AG04449 (cell line): ENCODE measurements around the gene RNU6-1.

Experiments used
- CTCF ChIA-PET: fragments of 350-600 bp; formaldehyde crosslinking; extraction: SDS; loops from one replicate; lab custom pipeline; 2021; ENCODE audit warnings: antibody characterized with exemption; lab: Yijun Ruan, JAX
- POLR2A ChIA-PET: fragments of 400-600, 350-600 bp; formaldehyde crosslinking; extraction: SDS; loops from one replicate; lab custom pipeline; 2020; ENCODE audit warnings: antibody characterized with exemption, inconsistent platforms; lab: Yijun Ruan, JAX
- DNase-seq: peaks from one replicate; pipeline ENCODE4 v3.0.0-alpha.2; 2010; ENCODE audit warnings: low read depth, low spot score
- H3K4me3 ChIP-seq: 2 replicates; pipeline ENCODE4 v1.5.1; 2011; ENCODE audit warnings: low read depth, mild to moderate bottlenecking, control low read depth, low read length
- CTCF ChIP-seq: IDR thresholded peaks from one replicate; pipeline ENCODE4 v1.5.1; 2011; ENCODE audit warnings: mild to moderate bottlenecking, moderate library complexity, low read length, control low read depth, inconsistent platforms; ENCODE audit not compliant: insufficient read depth; ENCODE audit errors: missing control alignments

RNU6-1 gene

GRCh38 chr15:67862750-67863441 lies 23.1 kb upstream of the RNU6-1 start:
- H3K4me3 ChIP-seq: peak overlapping the region; percentile 36
- ChIA-PET POLR2A (interaction anchor here (0.6 to 1.0 kb wide), 2 partner anchors 191 to 228 kb away, joined by 3 read pairs; partner anchors contain the start of gene PIAS1), CTCF (interaction anchor here (0.6 to 5.5 kb wide), 60 partner anchors 9 to 390 kb away, joined by 3 to 212 read pairs (median 5); partner anchors contain the start of gene PIAS1)
- TF ChIP-seq CTCF: no peak
- DNase-seq: no peak

DNA sequence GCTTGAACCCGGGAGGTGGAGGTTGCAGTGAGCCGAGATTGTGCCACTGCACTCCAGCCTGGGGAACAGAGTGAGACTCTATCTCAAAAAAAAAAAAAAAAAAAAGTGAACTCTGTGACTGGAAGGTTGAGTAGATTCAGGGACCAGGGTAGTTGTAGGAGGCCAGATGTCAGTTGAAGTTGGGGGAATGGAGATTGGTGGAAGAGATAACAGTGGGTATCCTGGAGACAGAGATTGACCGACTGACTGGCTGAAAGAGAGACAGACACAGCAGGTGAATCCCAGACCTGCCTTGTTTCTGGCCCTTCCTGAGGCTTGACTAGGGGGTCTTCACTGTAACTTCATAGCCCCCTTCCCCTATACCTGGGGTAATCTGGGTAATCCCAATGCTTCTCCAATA lies 22.1 kb upstream of the RNU6-1 start:
- no peak for DNase-seq
- CTCF ChIA-PET: interaction anchor here (0.6 to 5.5 kb wide), 10 partner anchors 9 to 349 kb away, joined by 3 to 212 read pairs (median 18); partner anchors contain the start of gene PIAS1
- POLR2A ChIA-PET: no interaction called here
- no peak overlapping the region for H3K4me3 ChIP-seq
- no peak for TF ChIP-seq CTCF

- ChIA-PET CTCF (interaction anchor here (2.2 kb wide), 1 partner anchor 295 kb away, joined by 5 read pairs; no protein-coding TSS in a partner anchor), POLR2A (no interaction called here)
- DNase-seq: no peak
- TF ChIP-seq CTCF: no peak
- no peak overlapping the region for H3K4me3 ChIP-seq
These were observed 19.6 kb upstream of the RNU6-1 start for GRCh38 chr15:67859331-67859946.

GRCh38 chr15:67857220-67857619 lies 17.4 kb upstream of the RNU6-1 start:
- DNase-seq: no peak
- no peak for TF ChIP-seq CTCF
- CTCF ChIA-PET: interaction anchor here (1.0 to 2.2 kb wide), 2 partner anchors 297 to 299 kb away, joined by 3 to 5 read pairs; no protein-coding TSS in a partner anchor
- no peak overlapping the region for H3K4me3 ChIP-seq
- POLR2A ChIA-PET: no interaction called here

DNA sequence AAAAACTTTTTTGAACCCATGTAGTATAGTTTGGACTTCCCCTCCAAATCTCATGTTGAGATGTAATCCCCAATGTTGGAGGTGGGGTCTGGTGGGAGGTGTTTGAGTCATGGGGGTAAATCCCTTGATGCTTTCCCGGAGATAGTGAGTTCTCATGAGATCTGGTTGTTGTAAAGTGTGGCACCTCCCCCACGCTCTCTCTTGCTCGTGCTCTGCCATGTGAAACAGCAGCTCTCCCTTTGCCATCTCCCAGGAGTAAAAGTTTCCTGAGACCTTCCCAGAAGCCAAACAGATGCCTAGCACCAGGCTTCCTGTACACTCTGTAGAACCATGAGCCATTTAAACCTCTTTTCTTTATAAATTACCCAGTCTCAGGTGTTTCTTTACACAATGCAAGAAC lies 16.0 kb upstream of the RNU6-1 start:
- H3K4me3 ChIP-seq: no peak overlapping the region
- ChIA-PET POLR2A (no interaction called here), CTCF (no interaction called here)
- DNase-seq: no peak
- TF ChIP-seq CTCF: no peak

DNA sequence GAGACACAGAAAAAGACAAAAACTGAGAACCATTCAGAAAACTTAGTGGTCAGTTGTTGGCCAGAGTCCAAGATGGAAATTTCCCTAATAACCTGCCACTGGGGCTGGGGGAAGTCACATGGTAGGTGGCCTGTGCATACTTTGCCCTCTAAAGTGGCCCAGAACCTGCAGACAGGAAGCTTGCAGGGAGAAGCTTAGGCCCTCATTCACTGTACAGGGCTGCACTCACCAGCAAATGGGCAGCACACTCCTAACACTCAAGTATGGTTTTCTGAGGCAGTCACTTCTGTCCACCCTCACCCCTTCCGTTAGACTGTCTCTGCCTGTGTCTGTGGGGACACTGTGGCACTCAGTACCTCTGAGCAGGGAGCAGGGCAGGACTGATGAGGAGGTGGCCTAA lies 14.5 kb upstream of the RNU6-1 start:
- no peak overlapping the region for H3K4me3 ChIP-seq
- no peak for DNase-seq
- POLR2A ChIA-PET: no interaction called here
- CTCF ChIA-PET: interaction anchor here (1.5 to 2.6 kb wide), 2 partner anchors 9 to 299 kb away, joined by 4 to 25 read pairs; no protein-coding TSS in a partner anchor
- no peak for TF ChIP-seq CTCF
